HG03196 (cell line): ENCODE measurements around the gene HYPK.
"Not testable (repeated sequence)": the region's sequence is repeated elsewhere in the genome, so short reads cannot be mapped to it uniquely, and the experiment has no call there.

Source experiments
- ATAC-seq: cut with Tn5 transposase; IDR thresholded peaks from one replicate; pipeline ENCODE4 v1.9.1; 2021; ENCODE audit not compliant: unreplicated experiment

The HYPK gene

DNA sequence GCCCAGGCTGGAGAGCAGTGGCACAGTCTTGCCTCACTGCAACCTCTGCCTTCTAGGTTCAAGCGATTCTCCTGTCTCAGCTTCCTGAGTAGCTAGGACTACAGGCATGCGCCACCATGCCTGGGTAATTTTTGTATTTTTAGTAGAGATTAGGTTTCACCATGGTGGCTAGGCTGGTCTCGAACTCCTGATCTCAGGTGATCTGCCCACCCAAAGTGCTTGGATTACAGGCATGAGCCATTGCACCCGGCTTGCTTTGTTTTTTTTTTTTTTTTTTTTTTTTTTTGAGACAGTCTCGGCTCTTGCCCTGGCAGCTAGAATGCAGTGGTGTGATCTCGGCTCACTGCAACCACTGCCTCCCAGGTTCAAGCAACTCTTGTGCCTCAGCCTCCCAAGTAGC, 32.1 kb downstream of the HYPK start:
- not testable (repeated sequence) for ATAC-seq

DNA sequence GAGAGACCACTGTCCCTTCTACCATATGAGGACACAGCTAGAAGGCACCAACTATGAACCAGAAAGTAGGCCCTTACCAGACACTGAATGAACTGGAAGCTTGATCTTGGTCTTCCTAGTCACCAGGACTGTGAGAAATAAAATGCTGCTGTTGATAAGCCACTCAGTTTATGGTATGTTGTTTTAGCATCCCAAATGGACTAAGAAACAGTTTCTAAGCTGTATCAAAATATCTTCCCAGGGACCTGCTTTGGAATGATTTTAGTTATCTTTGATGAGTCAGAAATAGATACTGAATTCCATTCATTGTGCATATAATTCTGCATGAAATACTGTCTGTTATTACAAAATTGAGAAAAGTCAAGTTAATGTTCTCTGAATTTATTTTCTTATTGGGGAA, 45.0 kb downstream of the HYPK start:
- ATAC-seq = no peak

DNA sequence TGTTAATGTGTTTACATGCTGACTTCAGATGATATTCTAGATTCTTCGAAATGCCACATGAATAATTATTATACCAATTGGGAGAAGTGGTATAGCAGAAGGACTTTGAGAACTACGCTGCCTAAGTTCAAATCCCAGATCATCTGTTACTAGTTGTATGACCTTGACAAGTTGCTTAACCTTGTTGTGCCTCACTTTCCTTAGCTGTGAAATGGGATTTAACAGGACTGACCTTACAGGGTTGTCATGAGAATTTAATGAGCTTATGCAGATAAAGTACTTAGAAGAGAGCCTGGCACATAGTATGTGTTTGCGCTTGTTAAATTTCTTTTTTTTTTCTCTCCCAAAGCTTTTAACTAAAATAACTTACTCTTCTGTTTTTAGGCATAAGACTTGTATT, 50.9 kb downstream of the HYPK start:
- ATAC-seq = no peak

DNA sequence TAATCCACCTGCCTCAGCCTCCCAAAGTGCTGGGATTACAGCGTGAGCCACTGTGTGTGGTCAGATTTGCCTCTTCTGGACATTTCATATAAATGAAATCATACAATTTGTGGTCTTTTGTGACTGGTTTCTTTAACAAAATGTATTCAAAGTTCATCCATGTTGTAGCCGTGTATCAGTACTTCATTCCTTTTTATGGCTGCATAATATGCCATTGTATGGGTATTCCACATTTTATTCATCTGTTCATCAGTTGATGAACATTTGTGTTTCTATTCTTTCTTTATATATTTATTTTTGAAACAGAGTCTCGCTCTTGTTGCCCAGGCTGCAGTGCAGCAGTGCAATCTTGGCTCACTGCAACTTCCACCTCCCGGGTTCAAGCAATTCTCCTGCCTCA, 52.2 kb downstream of the HYPK start:
- ATAC-seq = no peak
